Panc1 (cell line): ENCODE measurements around the gene CAPS. TPM values are rescaled to one million over a fixed set of nuclear protein-coding genes. Genes with fewer than 3 reads are reported as not detected.

ENCODE experiments used
- ATAC-seq: fragments of 200-7000 bp; cut with Tn5 transposase; 2 replicates; pipeline ENCODE4 v1.9.1; 2020; ENCODE audit warnings: mild to moderate bottlenecking, moderate library complexity
- BruUV-seq: library from RNA; stranded (reverse); fragments of 400-500 nt; replicated peaks from 2 replicates; lab custom pipeline; 2021; lab: Mats Ljungman, UMichigan
- CTCF ChIA-PET: fragments of 300-600 bp; sonication (Branson Sonifier 250); formaldehyde crosslinking; loops from one replicate; lab custom pipeline; 2022; ENCODE audit warnings: antibody characterized with exemption; lab: Charles Lee
- POLR2A ChIA-PET: fragments of 300-600 bp; sonication (Branson Sonifier 250); formaldehyde crosslinking; loops from one replicate; lab custom pipeline; 2022; ENCODE audit warnings: antibody characterized with exemption; lab: Charles Lee
- DNase-seq: peaks from one replicate; pipeline ENCODE4 v3.0.0-alpha.2; 2010; ENCODE audit warnings: low read depth, low spot score
- H3K27ac ChIP-seq: 2 replicates; pipeline ENCODE4 v1.5.1; 2011; ENCODE audit warnings: mild to moderate bottlenecking, low read length, inconsistent platforms
- H3K27me3 ChIP-seq: fragments of 200-500 bp; sonication (Bioruptor generic); 2 replicates; pipeline ENCODE4 v1.6.0; 2014; ENCODE audit warnings: low read length, inconsistent platforms; ENCODE audit not compliant: control insufficient read depth, insufficient read depth
- H3K36me3 ChIP-seq: fragments of 200-500 bp; sonication (Bioruptor generic); 2 replicates; pipeline ENCODE4 v1.5.1; 2014; ENCODE audit warnings: inconsistent platforms, mild to moderate bottlenecking, low read length, moderate library complexity; ENCODE audit not compliant: control insufficient read depth, insufficient read depth
- H3K4me1 ChIP-seq: 2 replicates; pipeline ENCODE4 v1.5.1; 2011; ENCODE audit warnings: inconsistent platforms, mild to moderate bottlenecking, low read length, moderate library complexity; ENCODE audit not compliant: control insufficient read depth, insufficient read depth
- H3K4me3 ChIP-seq, 2 experiments: 2 replicates each; pipeline ENCODE4 v1.5.1; 2011 to 2012; ENCODE audit warnings: low read depth in 2 of 2, low read length in 2 of 2, mild to moderate bottlenecking in 2 of 2, inconsistent platforms in 1 of 2, moderate library complexity in 1 of 2
- H3K9me3 ChIP-seq: fragments of 200-500 bp; sonication (Bioruptor generic); 2 replicates; pipeline ENCODE4 v1.5.1; 2014; ENCODE audit warnings: low read depth, mild to moderate bottlenecking, inconsistent platforms, low read length, moderate library complexity; ENCODE audit not compliant: control insufficient read depth, insufficient read depth
- CTCF ChIP-seq: fragments of 450-650 bp; IDR thresholded peaks from 2 replicates; pipeline ENCODE4 v1.5.1; 2017; ENCODE audit warnings: mild to moderate bottlenecking
- POLR2AphosphoS5 ChIP-seq: IDR thresholded peaks from 2 replicates; pipeline ENCODE4 v1.6.1; 2012; ENCODE audit warnings: mild to moderate bottlenecking, low read depth, low read length, moderate library complexity
- REST ChIP-seq, 2 experiments: IDR thresholded peaks; 2 replicates each; pipeline ENCODE4 v1.6.1; 2011 to 2012; ENCODE audit warnings: low read depth in 2 of 2, control low read depth in 1 of 2, low read length in 1 of 2, mild to moderate bottlenecking in 1 of 2, moderate library complexity in 1 of 2; ENCODE audit not compliant: insufficient read depth in 1 of 2
- SIN3A ChIP-seq: IDR thresholded peaks from 2 replicates; pipeline ENCODE4 v1.6.1; 2012; ENCODE audit warnings: low read depth, mild to moderate bottlenecking, low read length, moderate library complexity, borderline replicate concordance; ENCODE audit not compliant: insufficient read depth
- TCF7L2 ChIP-seq: IDR thresholded peaks from 2 replicates; pipeline ENCODE4 v1.6.1; 2011; ENCODE audit warnings: mild to moderate bottlenecking, low read depth, low read length, inconsistent platforms
- in situ Hi-C: cut with HindIII; loops from 2 replicates; pipeline ENCODE4 v1.10.0; 2016; ENCODE audit warnings: low sequenced_read_pairs, low pct_unique_long_range_greater_than_20kb
- intact Hi-C: fragments of 100-400 bp; cut with micrococcal nuclease; formaldehyde crosslinking; loops from one replicate; pipeline ENCODE4 v1.10.0; 2022; ENCODE audit not compliant: unreplicated experiment
- total RNA-seq: library from RNA; stranded (reverse); gene quantifications from one replicate; pipeline ENCODE4 v1.2.1, GENCODE V29; 2021; ENCODE audit not compliant: unreplicated experiment

Gene CAPS
- total RNA-seq, 1 experiment from 2014 or later, result 9.2 TPM

- H3K4me1 ChIP-seq, result peaks cover 20% of the 10 kb centered on the region
- intact Hi-C loops, result no loop called here
- no peak overlapping the region for H3K27ac ChIP-seq
- ATAC-seq, result no peak
- H3K4me3 ChIP-seq, result no peak overlapping the region
- H3K36me3 ChIP-seq, result no peaks in the 10 kb centered on the region
- ChIA-PET CTCF (no interaction called here), POLR2A (no interaction called here)
- no peaks in the 10 kb centered on the region for H3K27me3 ChIP-seq
- no peak for DNase-seq
- H3K9me3 ChIP-seq, result no peaks in the 10 kb centered on the region
- no TSS peak for BruUV-seq
- in situ Hi-C loops, result no loop called here
- TF ChIP-seq REST (IDR thresholded peaks at IDR 0.05; ENCODE audit: insufficient read depth in 1 of 2, low read depth in 2 of 2, low read length in 1 of 2) (no peak), SIN3A (no peak), POLR2AphosphoS5 (no peak), CTCF (no peak), TCF7L2 (no peak)
These were observed 37.3 kb downstream of the CAPS start for GRCh38 chr19:5951338-5951861.

GRCh38 chr19:5952193-5953029, 38.4 kb downstream of the CAPS start:
- no TSS peak for BruUV-seq
- CTCF ChIA-PET, result no interaction called here
- Histone ChIP-seq H3K27ac (no peak overlapping the region), H3K36me3 (no peaks in the 10 kb centered on the region), H3K4me1 (peaks cover 20% of the 10 kb centered on the region), H3K9me3 (no peaks in the 10 kb centered on the region), H3K27me3 (no peaks in the 10 kb centered on the region), H3K4me3 (no peak overlapping the region)
- POLR2A ChIA-PET, result no interaction called here
- in situ Hi-C loops, result no loop called here
- DNase-seq (no peak), ATAC-seq (no peak)
- intact Hi-C loops, result no loop called here
- TF ChIP-seq CTCF (no peak), REST (IDR thresholded peaks at IDR 0.05; ENCODE audit: insufficient read depth in 1 of 2, low read depth in 2 of 2, low read length in 1 of 2) (no peak), TCF7L2 (no peak), POLR2AphosphoS5 (no peak), SIN3A (no peak)
